Measurements from ENCODE around the gene ZNF774. TPM values are rescaled to one million over a fixed set of nuclear protein-coding genes. Genes with fewer than 3 reads are reported as not detected.

Gene ZNF774
- total RNA-seq, 2 experiments from 2014 or later, result 0.82 to 1.9 TPM

DNA sequence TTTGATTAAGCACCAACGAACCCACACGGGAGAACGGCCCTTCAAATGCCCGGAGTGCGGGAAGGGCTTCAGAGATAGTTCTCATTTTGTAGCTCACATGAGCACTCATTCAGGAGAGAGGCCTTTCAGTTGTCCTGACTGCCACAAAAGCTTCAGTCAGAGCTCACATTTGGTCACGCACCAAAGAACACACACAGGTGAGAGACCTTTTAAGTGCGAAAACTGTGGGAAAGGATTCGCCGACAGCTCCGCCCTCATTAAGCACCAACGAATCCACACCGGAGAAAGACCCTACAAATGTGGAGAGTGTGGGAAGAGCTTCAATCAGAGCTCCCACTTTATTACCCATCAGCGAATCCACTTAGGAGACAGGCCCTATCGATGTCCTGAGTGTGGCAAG lies 8.7 kb downstream of the ZNF774 start:
- Mint-ChIP-seq H3K9me3 (no peaks in the 10 kb centered on the region), H3K27ac (no peak overlapping the region), H3K4me1 (peaks cover 22% of the 10 kb centered on the region), H3K36me3 (no peaks in the 10 kb centered on the region), H3K27me3 (no peaks in the 10 kb centered on the region), H3K4me3 (no peak overlapping the region)
- DNase-seq, result no peak

DNA sequence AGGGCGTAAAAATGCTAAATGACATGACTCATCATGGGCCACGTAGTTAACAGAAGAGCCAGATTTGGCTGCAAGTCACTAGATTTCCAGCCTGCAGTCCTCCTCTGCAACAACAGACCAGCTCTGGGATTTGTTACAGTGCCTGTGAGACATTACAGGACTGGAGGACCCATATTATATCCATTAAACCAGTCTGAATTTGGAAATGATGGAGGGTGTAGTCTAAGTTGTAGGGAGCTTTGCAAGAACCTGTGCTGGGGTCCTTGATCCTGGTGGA lies 10.8 kb downstream of the ZNF774 start:
- H3K27ac Mint-ChIP-seq, result no peak overlapping the region
- peaks cover 22% of the 10 kb centered on the region for H3K4me1 Mint-ChIP-seq
- no peaks in the 10 kb centered on the region for H3K36me3 Mint-ChIP-seq
- no peak overlapping the region for H3K4me3 Mint-ChIP-seq
- H3K9me3 Mint-ChIP-seq, result no peaks in the 10 kb centered on the region
- no peak for DNase-seq
- no peaks in the 10 kb centered on the region for H3K27me3 Mint-ChIP-seq

- Mint-ChIP-seq H3K27ac (no peak overlapping the region), H3K9me3 (no peaks in the 10 kb centered on the region), H3K4me1 (peaks cover 22% of the 10 kb centered on the region), H3K27me3 (no peaks in the 10 kb centered on the region), H3K36me3 (no peaks in the 10 kb centered on the region), H3K4me3 (no peak overlapping the region)
- no peak for DNase-seq
Measured at GRCh38 chr15:90364251-90364650, 12.2 kb downstream of the ZNF774 start.

- no peak for DNase-seq
- H3K27ac Mint-ChIP-seq, result no peak overlapping the region
- no peaks in the 10 kb centered on the region for H3K9me3 Mint-ChIP-seq
- no peak overlapping the region for H3K4me3 Mint-ChIP-seq
- H3K4me1 Mint-ChIP-seq, result peaks cover 25% of the 10 kb centered on the region
- H3K36me3 Mint-ChIP-seq, result no peaks in the 10 kb centered on the region
- no peaks in the 10 kb centered on the region for H3K27me3 Mint-ChIP-seq
Measured at GRCh38 chr15:90365414-90366055, 13.5 kb downstream of the ZNF774 start.

DNA sequence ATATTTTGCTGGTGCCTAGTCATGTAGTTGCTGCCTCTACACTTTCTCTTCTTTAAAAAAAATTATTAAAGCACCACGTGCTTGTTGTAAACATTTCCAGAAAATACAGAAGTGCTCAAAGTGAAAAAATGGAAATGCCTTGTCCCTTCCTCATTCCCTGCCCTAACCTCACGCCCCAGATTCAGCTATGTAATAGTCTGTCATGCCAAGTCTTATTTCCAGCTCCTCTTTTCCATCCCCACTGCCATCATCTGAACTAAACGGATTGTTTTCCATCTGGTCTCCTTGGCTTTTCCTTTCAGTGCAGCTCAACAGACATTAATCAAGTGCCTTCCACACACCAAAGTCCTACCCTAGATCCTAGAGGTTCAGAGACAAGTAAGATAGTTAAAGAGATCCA lies 15.5 kb downstream of the ZNF774 start:
- no peaks in the 10 kb centered on the region for H3K27me3 Mint-ChIP-seq
- H3K9me3 Mint-ChIP-seq, result no peaks in the 10 kb centered on the region
- peaks cover 15% of the 10 kb centered on the region for H3K4me1 Mint-ChIP-seq
- H3K4me3 Mint-ChIP-seq, result no peak overlapping the region
- no peak overlapping the region for H3K27ac Mint-ChIP-seq
- no peaks in the 10 kb centered on the region for H3K36me3 Mint-ChIP-seq
- no peak for DNase-seq

DNA sequence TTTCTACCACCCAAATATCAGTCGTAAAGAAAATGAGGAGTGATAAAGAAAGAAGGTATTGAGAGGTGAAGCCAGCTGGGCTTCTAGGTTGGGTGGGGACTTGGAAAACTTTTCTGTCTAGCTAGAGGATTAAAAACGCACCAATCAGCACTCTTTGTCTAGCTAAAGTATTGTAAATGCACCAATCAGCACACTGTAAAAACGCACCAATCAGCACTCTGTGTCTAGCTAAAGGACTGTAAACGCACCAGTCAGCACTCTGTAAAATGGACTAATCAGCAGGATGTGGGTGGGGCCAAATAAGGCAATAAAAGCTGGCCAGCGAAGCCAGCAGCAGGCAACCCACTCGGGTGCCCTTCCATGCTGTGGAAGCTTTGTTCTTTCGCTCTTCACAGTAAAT lies 23.0 kb downstream of the ZNF774 start:
- Mint-ChIP-seq H3K27ac (no peak overlapping the region), H3K27me3 (peaks cover 3% of the 10 kb centered on the region), H3K4me3 (no peak overlapping the region), H3K4me1 (peaks cover 24% of the 10 kb centered on the region), H3K9me3 (peaks cover 20% of the 10 kb centered on the region), H3K36me3 (peaks cover 35% of the 10 kb centered on the region)
- no peak for DNase-seq

GRCh38 chr15:90376789-90377188 lies 24.7 kb downstream of the ZNF774 start:
- H3K36me3 Mint-ChIP-seq, result peaks cover 41% of the 10 kb centered on the region
- H3K4me1 Mint-ChIP-seq, result peaks cover 30% of the 10 kb centered on the region
- peaks cover 25% of the 10 kb centered on the region for H3K9me3 Mint-ChIP-seq
- H3K4me3 Mint-ChIP-seq, result peak overlapping the region; percentile 29
- peak; percentile 48 for DNase-seq
- H3K27ac Mint-ChIP-seq, result peak overlapping the region; percentile 91
- peaks cover 3% of the 10 kb centered on the region for H3K27me3 Mint-ChIP-seq

GRCh38 chr15:90379263-90379662 lies 27.2 kb downstream of the ZNF774 start:
- peaks cover 3% of the 10 kb centered on the region for H3K27me3 Mint-ChIP-seq
- no peak overlapping the region for H3K27ac Mint-ChIP-seq
- peaks cover 25% of the 10 kb centered on the region for H3K9me3 Mint-ChIP-seq
- no peak for DNase-seq
- H3K4me1 Mint-ChIP-seq, result peaks cover 35% of the 10 kb centered on the region
- no peak overlapping the region for H3K4me3 Mint-ChIP-seq
- H3K36me3 Mint-ChIP-seq, result peaks cover 41% of the 10 kb centered on the region

GRCh38 chr15:90381515-90381914 lies 29.4 kb downstream of the ZNF774 start:
- no peak for DNase-seq
- Mint-ChIP-seq H3K27ac (no peak overlapping the region), H3K4me3 (no peak overlapping the region), H3K4me1 (peaks cover 28% of the 10 kb centered on the region), H3K27me3 (no peaks in the 10 kb centered on the region), H3K9me3 (peaks cover 20% of the 10 kb centered on the region), H3K36me3 (peaks cover 28% of the 10 kb centered on the region)

- H3K9me3 Mint-ChIP-seq, result peaks cover 19% of the 10 kb centered on the region
- no peak overlapping the region for H3K27ac Mint-ChIP-seq
- H3K4me1 Mint-ChIP-seq, result peaks cover 20% of the 10 kb centered on the region
- no peak overlapping the region for H3K4me3 Mint-ChIP-seq
- H3K27me3 Mint-ChIP-seq, result no peaks in the 10 kb centered on the region
- peaks cover 21% of the 10 kb centered on the region for H3K36me3 Mint-ChIP-seq
- no peak for DNase-seq
Measured at GRCh38 chr15:90382320-90382719, 30.2 kb downstream of the ZNF774 start.

GRCh38 chr15:90386221-90386620 lies 34.1 kb downstream of the ZNF774 start:
- no peak for DNase-seq
- H3K27me3 Mint-ChIP-seq, result no peaks in the 10 kb centered on the region
- no peaks in the 10 kb centered on the region for H3K9me3 Mint-ChIP-seq
- H3K36me3 Mint-ChIP-seq, result peaks cover 20% of the 10 kb centered on the region
- peaks cover 32% of the 10 kb centered on the region for H3K4me1 Mint-ChIP-seq
- H3K27ac Mint-ChIP-seq, result no peak overlapping the region
- no peak overlapping the region for H3K4me3 Mint-ChIP-seq

DNA sequence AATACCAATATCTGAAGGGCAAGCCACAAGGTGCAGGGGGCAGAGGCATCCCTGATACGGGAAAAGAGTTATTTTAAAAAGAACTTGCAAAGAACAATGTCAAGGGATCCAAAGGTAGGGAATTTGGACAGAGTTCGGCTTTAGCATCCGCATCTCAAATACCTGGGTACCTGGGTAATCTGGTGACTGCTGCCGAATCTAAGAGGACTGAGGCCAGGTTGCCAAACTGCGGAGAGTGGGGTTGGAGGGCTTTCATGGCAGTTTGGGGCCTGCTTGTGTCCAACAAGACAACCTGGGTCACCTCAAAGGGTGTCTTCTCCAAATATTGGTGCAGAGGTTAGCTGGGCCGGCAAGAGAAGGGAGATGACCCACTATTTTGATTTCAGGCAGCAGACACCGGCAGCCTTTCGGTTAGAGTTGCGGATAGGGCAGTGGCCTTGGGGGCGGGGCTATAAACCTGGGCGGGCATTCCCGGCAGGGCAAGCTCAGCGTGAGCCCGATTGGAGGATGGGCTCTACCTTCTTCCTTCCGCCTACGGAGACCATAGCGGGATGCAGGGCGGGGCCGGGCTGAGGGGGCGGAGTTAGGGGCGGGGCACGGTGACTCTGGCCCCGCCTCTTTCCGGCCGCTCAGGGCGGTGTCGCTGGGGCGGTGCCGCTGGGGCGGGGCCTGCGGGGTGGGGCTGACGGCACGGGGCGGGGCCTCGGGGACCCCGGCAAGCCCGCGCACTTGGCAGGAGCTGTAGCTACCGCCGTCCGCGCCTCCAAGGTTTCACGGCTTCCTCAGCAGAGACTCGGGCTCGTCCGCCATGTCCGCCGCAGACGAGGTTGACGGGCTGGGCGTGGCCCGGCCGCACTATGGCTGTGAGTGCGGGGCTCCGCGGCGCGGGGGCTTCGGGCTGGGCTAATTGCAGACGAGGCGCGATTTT lies 35.7 kb downstream of the ZNF774 start, which contains the start of gene IQGAP1:
TSS of gene IQGAP1 (plus strand) at position 709 of the 928 bp plus-strand sequence. CDS start at position 809, 100 bp downstream.
- no peaks in the 10 kb centered on the region for H3K27me3 Mint-ChIP-seq
- peaks cover 34% of the 10 kb centered on the region for H3K36me3 Mint-ChIP-seq
- H3K4me3 Mint-ChIP-seq, result peak within 1 kb of the TSS; percentile 91
- H3K9me3 Mint-ChIP-seq, result no peaks in the 10 kb centered on the region
- peak; percentile 97 for DNase-seq
- peak within 1 kb of the TSS; percentile 94 for H3K27ac Mint-ChIP-seq
- peaks cover 35% of the 10 kb centered on the region for H3K4me1 Mint-ChIP-seq

- no peaks in the 10 kb centered on the region for H3K27me3 Mint-ChIP-seq
- peaks cover 37% of the 10 kb centered on the region for H3K4me1 Mint-ChIP-seq
- H3K9me3 Mint-ChIP-seq, result no peaks in the 10 kb centered on the region
- H3K27ac Mint-ChIP-seq, result peak overlapping the region; percentile 94
- peak; percentile 75 for DNase-seq
- H3K4me3 Mint-ChIP-seq, result peak overlapping the region; percentile 91
- peaks cover 40% of the 10 kb centered on the region for H3K36me3 Mint-ChIP-seq
Measured at GRCh38 chr15:90388462-90389380, 36.6 kb downstream of the ZNF774 start.

- Mint-ChIP-seq H3K27me3 (no peaks in the 10 kb centered on the region), H3K9me3 (no peaks in the 10 kb centered on the region), H3K36me3 (peaks cover 40% of the 10 kb centered on the region), H3K4me3 (peak overlapping the region; percentile 91), H3K4me1 (peaks cover 39% of the 10 kb centered on the region), H3K27ac (no peak overlapping the region)
- no peak for DNase-seq
Measured at GRCh38 chr15:90389513-90389912, 37.4 kb downstream of the ZNF774 start.

- Mint-ChIP-seq H3K4me1 (peaks cover 54% of the 10 kb centered on the region), H3K27me3 (no peaks in the 10 kb centered on the region), H3K9me3 (no peaks in the 10 kb centered on the region), H3K4me3 (no peak overlapping the region), H3K36me3 (peaks cover 52% of the 10 kb centered on the region), H3K27ac (no peak overlapping the region)
- DNase-seq, result no peak
Measured at GRCh38 chr15:90393040-90393439, 41.0 kb downstream of the ZNF774 start.
